Activated naive CD8-positive, alpha-beta T cell treated with anti-CD3 and anti-CD28 coated beads, Interleukin-2, amount 50 U/mL, for 16 hours (primary cell): Measurements from ENCODE around the gene CTU2.

ENCODE experiments used
- DNase-seq: peaks from one replicate; pipeline ENCODE4 v3.0.0-alpha.2; 2020; ENCODE audit warnings: low read depth, low spot score

CTU2 gene

GRCh38 chr16:88697116-88697830 lies 9.0 kb upstream of the CTU2 start:
- DNase-seq, result no peak

DNA sequence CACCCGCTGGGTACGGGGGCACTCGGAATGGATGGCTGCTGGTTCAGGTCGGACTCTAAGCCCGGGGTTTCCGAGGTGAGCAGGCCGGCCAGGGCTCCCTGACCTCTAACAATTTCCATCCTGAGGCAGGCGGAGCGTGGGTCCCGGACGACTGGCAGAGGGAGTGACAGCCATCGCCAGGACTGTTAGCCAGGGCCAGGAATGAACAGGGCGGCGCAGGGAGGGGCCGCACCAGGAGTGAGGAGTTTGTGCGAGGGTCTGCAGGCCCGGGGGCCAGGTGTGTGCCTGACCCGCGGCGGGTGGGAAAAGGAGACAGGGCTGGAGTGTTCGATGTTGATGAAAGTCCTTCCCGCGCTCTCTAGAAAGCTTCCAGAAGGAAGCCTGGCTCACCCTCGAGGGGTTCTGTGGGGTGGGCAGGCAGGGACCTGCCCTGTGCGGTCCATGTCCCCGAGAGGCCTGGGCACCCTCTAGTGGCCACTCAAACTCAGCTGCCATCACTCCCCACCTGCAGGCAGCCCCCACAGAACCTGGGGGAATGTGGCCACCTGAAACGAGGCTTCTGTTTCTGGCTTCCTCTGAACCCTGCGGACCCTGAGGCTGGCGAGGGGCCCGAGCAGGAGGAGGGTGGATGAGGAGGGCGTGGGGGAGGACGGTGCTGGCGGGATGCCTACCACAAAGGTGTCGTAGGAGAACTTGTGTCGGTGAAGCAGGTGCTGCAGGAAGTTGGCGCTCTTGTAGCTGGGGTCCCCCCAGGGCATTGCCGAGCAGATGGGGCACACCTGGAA lies 8.3 kb upstream of the CTU2 start:
- DNase-seq, result no peak

DNA sequence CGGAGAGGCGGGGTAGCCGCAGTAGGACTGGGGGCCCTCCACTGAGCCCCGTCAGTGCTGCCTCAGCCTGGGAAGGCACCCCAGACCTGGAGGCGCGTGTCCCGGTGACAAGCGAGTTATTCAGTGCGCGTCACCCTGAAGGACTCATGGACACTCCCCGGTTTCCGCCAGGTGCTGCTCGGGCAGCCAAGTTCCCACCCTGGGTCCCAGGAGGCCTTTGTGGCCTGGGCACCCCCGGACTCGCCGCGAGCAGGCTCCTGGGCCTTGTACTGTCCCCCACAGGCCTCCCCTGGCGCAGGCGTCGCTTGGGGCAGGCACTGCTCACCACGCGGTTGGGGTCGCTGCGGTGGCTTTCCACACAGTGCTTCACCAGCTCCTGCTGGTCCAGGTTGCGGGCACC lies 7.7 kb upstream of the CTU2 start:
- DNase-seq, result no peak

- no peak for DNase-seq
Observed at GRCh38 chr16:88699180-88699579, 7.1 kb upstream of the CTU2 start.

DNA sequence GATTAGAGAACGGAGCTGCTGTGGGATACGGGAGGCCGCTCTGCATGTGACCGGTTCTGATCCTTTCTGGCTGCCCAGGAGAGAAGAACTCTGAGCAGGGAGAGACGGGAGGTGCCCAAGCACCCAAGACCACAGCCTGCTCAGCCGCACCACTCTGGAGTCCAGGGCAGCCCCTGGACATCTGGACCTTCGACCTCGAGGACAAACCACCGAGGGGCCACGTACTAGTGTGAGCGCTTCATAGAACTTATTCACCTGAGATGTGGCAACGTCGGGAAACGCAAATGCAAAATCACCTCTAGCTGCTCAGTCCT lies 6.0 kb upstream of the CTU2 start:
- no peak for DNase-seq

DNA sequence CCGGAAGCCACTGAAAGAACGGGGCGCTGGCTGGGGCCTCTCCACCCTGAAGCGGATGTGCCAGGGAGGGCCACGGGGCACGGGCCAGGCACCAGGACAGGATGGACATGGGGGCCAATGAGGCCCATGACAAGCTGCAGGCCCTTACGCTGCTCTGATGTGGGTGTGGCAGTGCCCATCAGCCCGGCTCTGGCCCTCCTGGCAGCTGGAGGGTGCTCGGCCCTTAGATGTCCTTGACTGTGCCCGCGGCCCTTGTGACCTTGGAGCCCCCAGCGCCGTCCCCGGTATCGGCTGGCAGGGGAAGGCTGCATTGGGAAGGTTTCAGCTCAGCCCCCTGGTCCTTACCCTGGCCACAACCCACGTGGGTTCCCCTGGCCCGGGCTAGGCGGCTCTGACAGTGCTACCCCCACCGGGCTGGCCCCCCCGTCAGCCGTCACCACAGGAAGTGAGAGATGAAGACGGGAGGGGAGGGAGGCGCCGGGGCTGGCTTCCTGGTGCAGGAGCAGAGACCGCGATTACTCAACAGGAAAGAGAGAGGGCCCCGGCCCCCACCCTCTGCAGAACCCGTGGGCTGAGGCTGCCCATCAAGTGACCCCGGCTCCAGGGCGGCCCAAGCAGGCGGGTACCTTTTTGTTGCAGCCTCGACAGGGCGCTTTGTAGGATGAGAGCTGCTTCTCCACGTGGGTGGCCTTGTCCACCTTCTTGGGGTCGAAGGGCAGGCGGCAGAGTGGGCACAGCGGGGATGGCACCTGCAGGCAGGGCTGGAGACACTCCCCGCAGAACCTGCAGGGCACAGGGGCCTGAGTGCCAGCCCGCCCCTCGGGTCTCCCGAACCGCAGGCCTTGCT lies 5.4 kb upstream of the CTU2 start:
- peak; percentile 82 for DNase-seq

DNA sequence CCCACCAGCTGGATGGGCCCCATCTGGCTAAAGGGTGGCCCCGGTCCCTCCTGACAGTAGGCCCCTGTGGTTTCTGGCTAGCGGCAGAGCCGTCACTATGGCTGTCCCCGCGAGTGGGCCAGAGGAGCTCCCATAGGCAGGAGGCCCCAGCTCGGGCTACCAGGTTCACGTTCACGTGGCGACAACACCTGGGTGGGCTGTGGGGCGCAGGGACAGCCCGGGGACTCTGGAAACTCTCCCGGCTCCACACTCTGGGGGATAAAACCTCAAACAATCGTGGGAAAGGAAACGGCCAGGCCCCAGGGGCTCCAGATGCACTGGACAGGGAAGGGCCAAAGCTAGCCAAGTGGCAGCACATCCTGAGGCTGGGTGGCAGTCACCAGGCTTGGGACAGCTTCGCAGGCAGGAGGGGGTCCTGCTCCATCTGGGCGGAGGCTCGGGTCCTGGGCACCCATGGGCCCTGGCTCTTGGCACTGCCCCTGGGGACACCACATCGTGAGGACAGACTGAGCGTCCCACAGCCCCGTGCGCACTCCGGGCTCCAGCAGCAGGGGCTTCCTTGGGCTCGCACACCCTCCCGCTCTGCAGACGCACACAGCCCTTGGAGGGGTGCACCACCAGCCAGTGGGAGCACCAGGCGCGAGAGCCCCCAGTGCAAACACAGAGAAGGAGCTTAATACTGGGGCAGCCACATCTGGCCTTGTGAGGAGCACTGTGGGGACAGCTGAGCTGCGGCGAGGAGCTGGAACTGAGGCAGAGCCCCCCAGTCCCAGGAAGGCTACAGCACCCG lies 4.5 kb upstream of the CTU2 start:
- no peak for DNase-seq

- no peak for DNase-seq
Observed at GRCh38 chr16:88702371-88703210, 3.7 kb upstream of the CTU2 start.

- peak; percentile 52 for DNase-seq
Observed at GRCh38 chr16:88703486-88704309, 2.6 kb upstream of the CTU2 start.

DNA sequence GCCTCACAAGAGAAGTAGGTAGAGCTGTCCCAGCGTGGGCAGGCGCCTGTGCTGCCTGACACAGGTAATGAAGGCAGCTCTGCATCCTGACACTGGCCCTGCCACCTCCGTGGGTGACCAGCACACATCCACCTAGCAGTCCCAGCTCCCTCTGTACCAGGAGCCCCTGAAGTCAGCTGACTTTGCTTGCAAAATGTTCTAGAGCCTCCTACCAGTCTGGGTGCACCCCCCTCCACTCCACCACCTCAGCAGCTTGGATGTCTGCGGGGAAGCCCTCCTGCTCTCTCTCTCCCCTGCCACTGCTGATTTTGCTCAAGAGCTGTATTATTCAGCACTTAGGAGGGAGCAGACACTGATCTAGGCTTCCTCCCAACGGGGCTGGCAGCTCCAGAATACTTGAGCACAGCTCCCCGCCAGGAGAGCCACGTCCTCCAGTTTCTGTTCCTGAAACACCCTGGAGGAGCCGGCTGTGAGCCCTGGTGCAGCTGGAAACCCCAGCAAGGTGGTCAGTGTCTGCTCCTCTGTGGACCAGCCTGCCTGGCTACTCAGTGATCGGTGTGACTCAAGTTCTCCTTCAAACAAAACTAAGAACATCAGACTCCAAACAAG lies 1.1 kb upstream of the CTU2 start:
- no peak for DNase-seq

DNA sequence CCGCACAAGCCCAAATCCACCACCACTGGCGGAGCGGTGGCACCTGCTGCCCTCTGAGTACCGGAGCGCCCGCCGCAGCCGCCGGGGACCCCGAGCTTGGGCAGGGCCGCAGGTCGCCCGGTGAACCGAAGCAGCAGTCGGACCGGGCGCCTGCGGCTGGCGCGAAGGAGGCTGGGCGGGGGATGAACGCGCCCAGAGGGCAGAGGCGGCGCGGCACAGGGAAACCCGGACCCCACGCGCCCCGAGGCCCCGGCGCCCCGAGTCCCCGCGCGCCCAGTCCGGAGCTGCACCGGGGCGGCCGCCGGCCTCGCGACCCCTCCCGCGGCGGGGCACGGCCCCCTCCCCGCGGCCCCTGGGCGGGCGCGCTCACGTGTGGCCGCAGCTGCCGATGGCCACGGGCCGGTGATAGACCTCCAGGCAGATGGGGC lies 488 bp upstream of the CTU2 start:
- no peak for DNase-seq

DNA sequence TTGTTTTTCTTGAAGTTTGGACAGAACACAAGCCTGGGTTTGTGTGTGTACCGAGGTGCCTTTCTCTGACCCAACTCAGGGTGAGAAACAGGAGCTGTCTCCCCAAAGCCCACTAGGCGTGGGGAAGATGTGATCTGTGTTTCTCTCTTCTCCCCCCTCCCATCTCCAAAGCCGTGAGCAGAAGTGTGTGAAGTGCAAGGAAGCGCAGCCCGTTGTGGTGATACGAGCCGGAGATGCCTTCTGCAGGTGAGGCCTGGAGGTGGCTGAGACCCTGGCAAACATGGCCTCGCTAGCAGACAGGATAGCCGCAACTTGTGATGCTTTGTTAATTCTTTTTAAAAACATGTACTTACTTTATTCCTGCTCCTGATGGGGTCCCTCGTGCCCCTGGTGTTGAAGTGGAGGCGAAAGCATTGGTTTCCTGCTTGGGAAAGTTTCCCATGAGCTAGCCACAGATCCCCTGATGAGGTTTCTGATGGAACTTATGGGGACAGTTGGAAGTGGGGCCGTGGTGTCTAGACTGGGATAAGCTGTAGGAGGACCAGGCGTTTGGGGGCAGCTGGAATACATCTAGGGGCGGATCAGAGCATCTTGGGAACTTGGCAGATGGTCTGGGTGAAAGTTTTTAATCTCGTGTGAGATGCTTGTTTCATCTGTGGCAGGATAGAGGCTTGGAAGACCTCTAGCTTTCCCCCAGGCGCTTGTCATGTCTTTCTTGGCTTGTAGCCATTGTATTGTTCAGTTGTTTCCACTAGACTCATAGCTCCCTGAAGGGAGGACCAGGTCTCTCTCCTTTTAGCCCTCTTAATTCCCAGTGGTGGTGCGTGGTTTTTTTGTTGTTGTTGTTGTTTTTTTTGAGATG lies 893 bp downstream of the CTU2 start:
- no peak for DNase-seq

GRCh38 chr16:88710556-88710955 lies 4.3 kb downstream of the CTU2 start:
- DNase-seq, result no peak

DNA sequence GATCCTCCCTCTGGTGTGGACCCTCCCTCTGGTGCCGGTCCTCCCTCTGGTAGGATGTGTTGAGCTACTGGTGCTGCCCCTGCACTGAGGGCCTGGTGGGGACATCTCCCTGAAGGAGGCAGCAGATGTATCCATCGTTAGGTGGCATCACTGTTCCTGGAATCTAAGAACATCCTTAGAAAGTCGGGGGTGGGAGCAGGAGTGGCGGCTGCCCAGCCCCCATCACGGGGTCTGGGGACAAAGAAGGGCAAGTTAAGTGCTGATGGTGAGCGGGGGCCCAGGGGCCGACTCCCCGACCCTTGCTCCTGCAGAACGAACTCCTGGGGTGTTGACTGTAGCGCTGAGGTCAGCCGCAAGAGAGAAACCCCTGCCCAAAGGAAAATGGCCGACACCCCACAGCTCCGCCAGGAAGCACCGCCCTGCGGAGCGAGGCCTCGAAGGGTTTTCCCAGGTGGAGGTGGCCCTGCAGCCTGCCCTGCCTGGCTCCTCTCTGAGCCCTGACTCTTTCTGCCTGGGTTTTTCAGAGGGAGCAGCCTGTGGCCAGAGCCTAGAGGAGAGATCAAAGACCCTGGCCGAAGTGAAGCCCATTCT lies 5.5 kb downstream of the CTU2 start:
- no peak for DNase-seq

- no peak for DNase-seq
Observed at GRCh38 chr16:88712362-88712979, 6.2 kb downstream of the CTU2 start.

DNA sequence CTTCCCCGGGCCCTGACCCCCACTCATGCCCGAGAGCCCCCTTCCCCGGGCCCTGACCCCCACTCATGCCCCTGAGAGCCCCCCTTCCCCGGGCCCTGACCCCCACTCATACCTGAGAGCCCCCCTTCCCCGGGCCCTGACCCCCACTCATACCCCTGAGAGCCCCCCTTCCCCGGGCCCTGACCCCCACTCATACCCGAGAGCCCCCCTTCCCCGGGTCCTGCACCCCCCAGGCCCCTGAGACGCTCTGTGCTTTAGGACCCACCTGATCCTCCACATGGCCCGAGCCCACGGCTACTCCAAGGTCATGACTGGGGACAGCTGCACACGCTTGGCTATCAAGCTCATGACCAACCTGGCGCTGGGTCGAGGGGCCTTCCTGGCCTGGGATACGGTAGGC lies 6.8 kb downstream of the CTU2 start:
- DNase-seq, result no peak

DNA sequence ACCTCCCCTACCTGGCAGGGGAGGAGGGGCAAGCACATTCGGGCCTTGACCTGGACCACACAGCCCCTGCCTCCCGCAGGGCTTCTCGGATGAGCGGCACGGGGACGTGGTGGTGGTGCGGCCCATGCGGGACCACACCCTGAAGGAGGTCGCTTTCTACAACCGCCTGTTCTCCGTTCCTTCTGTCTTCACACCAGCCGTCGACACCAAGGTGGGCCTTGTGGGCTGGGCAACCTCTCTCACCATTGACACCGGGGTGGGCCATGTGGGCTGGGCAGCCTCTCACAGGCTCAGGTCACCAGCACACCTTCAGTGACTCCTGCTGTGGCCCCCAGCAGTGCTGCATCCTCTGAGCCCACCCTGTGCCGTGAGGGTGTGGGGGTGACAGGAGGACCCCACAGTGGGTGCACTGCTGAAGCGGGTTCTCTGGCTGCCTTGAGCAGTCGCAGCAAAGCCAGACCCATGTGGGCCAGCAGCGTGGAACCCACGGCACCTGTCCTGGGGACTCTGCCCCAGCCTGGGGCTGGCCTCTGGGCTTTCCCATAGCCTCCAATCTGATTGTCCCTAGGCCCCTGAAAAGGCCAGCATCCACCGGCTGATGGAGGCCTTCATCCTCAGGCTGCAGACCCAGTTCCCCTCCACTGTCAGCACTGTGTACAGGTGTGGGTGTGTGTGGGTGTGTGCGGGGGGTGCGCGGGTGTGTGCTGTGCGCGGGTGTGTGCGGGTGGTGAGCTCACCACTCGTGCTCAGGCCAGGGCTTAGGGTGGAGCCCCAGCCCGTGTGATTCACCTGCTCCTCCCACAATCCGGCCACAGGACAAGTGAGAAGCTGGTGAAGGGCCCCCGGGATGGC lies 7.5 kb downstream of the CTU2 start:
- no peak for DNase-seq
